Suppressor macrophage treated with lipopolysaccharide for 4 hours (primary cell): ENCODE results near the gene ADIPOQ.
A peak's percentile ranks its signal among the peaks of the same experiment; 100 is the strongest.
"Not testable (repeated sequence)": the region's sequence is repeated elsewhere in the genome, so short reads cannot be mapped to it uniquely, and the experiment has no call there.

Experiments used
- DNase-seq: peaks from one replicate; pipeline ENCODE4 v3.0.0-alpha.2; 2020

The ADIPOQ gene

DNA sequence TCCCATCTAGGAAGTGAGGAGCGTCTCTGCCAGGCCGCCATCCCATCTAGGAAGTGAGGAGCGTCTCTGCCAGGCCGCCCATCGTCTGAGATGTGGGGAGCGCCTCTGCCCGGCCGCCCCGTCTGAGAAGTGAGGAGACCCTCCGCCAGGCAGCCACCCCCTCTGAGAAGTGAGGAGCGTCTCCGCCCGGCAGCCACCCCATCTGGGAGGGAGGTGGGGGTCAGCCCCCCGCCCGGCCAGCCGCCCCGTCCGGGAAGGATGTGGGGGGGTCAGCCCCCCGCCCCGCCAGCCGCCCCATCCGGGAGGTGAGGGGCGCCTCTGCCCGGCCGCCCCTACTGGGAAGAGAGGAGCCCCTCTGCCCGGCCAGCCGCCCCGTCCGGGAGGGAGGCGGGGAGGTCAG lies 31.3 kb downstream of the ADIPOQ start:
- not testable (repeated sequence) for DNase-seq

- not testable (repeated sequence) for DNase-seq
Measured at GRCh38 chr3:186874216-186874615, 31.7 kb downstream of the ADIPOQ start.

- DNase-seq = not testable (repeated sequence)
Measured at GRCh38 chr3:186874841-186875240, 32.3 kb downstream of the ADIPOQ start.

DNA sequence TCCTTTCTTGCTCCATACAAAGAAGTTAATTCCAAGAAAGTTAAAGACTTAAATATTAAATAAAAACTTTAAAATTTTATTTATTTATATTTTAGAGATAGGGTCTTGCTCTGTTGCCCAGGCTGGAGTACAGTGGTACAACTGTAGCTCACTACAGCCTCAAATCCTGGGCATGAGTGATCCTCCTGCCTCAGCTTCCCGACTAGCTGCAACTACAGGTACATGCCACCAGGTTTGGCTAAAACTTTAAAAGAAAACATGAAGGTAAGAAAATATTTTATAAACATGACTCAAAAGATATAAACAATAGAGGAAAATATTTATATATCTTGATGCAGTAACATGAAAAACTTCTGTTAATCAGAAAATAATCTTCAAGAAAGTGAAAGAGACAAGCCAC lies 33.2 kb downstream of the ADIPOQ start:
- no peak for DNase-seq

DNA sequence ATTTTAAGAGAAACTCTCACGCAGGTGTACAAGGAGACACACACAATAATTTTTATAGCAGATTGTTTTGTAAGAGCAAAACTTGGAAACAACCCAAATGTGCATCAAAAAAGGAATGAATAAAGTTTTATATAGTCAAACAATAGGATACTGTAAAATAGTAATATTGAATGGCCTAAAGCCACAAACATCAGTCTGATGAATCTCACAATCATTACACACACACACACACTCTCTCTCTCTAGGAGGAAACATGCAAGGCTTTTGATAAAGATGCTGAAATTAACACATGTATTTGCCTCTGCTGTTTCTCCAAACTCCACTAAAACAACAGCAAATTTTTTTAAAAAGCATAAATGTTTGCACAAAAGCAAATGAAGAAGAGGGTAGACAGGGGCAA lies 37.3 kb downstream of the ADIPOQ start:
- no peak for DNase-seq

GRCh38 chr3:186880406-186880805 lies 37.9 kb downstream of the ADIPOQ start:
- DNase-seq = no peak

GRCh38 chr3:186882150-186882524 lies 39.6 kb downstream of the ADIPOQ start:
- DNase-seq = peak; percentile 73

DNA sequence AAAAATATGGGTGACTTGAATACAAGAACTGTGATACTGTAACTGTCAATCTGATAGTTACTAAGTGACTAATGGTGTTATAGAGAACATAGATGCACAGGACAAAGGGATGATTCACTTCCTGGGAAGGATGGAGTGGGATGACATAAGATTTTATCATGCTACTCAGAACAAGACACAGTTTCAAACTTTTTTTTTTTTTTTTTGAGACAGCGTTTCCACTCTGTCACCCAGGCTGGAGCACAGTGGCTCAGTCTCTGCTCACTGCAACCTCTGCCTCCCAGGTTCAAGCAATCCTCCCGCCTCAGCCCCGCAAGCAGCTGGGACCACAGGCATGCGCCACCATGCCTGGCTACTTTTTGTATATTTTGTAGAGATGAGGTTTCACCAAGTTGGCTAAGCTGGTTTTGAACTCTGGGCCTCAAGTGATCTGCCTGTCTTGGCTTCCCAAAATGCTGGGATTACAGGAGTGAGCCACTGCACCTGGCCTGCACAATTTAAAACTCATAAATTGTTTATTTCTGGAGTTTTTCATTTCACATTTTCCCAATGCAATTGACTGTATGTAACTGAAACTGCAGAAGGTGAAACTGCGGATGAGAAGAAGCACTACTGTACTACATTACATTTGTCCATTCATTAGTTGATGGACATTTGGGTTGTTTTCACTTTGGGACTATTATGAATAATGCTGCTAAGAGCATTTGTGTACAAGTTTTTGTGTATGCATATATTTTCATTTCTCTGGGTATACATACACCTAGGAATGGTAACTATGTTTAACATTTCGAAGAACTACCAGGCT lies 40.6 kb downstream of the ADIPOQ start:
- DNase-seq = peak; percentile 81

DNA sequence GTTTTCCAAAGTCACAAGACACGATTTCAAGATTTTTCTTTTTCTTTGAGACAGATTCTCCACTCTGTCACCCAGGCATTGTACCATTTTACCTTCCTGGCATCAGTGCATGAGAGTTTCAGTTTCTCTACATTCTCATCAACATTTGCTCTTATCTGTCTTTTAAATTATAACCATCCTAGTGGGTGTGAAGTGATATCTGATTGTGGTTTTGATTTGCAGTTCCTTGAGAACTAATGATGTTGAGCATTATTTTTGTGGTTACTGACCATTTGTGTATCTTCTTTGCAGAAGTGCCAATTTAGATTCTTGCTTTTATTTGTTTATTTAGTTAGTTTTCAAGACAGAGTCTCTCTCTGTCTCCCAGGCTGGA lies 41.2 kb downstream of the ADIPOQ start:
- DNase-seq = no peak

- not testable (repeated sequence) for DNase-seq
Measured at GRCh38 chr3:186884868-186885267, 42.4 kb downstream of the ADIPOQ start.

- DNase-seq = no peak
Measured at GRCh38 chr3:186886202-186886981, 43.9 kb downstream of the ADIPOQ start.

- not testable (repeated sequence) for DNase-seq
Measured at GRCh38 chr3:186887507-186887938, 45.0 kb downstream of the ADIPOQ start.

GRCh38 chr3:186888569-186888968 lies 46.1 kb downstream of the ADIPOQ start:
- DNase-seq = no peak

DNA sequence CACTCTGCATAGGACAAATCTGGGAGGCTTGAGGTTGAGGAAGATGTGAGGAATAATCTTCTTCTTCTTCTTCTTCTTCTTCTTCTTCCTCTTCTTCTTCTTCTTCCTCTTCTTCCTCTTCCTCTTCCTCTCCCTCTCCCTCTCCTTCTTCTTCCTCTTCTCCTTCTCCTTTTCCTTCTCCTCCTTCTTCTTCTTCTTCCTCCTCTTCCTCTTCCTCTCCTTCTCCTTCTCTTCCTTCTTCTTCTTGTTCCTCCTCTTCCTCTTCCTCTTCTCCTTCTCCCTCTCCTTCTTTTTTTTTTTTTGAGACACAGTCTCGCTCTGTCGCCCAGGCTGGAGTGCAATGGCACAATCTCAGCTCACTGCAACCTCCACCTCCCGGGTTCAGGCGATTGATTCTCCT lies 47.2 kb downstream of the ADIPOQ start:
- not testable (repeated sequence) for DNase-seq

DNA sequence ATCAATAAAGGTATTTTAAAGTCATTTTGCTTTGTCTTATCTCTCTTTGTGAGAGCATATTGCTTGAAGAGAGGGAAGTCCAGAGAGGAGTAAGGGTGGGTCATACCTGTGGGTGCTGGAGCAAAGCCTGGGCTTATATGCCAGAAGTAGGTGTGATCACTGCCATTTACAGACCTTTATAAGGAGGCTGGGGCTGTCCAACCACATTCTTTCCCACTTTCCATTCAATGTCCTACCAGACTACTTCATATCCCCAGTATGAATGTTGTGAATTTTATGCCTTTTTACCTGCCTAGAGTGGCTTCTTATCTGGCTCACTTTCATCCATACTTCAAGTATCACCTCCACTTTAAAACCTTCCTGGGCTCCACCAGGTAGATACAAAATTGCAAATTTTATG lies 48.4 kb downstream of the ADIPOQ start:
- no peak for DNase-seq

DNA sequence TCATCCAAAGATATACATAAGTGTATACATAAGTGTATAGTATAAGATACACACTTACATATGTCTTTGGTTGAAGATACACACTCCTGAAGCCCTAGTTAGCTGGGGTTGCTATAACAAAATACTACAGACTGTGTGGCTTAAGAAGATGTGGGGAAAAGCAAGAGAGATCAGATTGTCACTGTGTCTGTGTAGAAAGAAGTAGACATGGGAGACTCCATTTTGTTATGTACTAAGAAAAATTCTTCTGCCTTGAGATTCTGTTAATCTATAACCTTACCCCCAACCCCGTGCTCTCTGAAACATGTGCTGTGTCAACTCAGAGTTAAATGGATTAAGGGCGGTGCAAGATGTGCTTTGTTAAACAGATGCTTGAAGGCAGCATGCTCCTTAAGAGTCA lies 50.6 kb downstream of the ADIPOQ start:
- not testable (repeated sequence) for DNase-seq

- no peak for DNase-seq
Measured at GRCh38 chr3:186895406-186895805, 52.9 kb downstream of the ADIPOQ start.

- no peak for DNase-seq
Measured at GRCh38 chr3:186896006-186896405, 53.5 kb downstream of the ADIPOQ start.

DNA sequence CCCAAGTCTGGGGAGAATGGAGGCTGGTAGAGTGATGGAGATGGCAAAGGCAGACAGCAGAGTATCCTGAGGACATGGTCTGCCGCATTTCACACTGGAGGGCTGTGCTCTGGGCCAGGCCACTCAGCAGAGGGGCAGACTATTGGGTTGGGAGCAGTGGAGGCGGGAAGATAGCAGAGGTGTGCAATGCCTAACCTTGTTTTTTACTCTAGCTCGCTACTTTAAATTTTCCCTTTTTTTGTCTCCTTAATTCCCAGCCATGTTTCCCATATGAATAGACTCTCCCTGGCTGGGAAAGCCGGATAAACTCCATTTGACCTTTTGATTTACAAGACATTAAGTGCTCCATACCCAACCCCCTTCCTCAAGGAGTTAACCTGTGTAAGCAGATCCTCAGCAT lies 54.4 kb downstream of the ADIPOQ start:
- no peak for DNase-seq

DNA sequence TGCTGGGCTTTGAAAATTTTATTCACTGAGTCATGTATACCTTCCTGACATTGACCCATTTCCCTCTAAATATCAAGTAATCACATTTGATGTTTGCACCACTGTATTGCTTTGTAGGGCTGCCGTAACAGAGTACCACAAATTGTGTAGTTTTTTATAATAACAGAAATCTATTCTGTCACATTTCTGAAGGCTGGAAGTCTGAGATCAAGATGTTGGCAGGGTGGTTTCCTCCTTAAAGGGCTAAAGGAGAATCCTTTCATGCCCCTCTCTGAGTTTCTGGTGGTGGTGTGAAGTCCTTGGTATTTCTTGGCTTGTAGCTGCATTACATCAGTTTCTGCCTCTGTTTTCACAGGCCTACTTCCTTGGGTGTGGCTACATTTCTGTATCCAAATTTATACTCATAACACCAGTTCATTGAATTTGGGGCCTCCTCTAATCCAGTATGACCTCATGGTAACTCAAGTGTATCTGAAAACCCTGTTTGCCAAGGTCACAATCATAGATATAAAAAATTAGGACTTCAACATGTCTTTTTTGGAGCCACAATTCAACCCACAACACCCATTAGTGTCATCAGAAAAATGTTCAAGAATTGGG lies 58.7 kb downstream of the ADIPOQ start:
- DNase-seq = no peak

DNA sequence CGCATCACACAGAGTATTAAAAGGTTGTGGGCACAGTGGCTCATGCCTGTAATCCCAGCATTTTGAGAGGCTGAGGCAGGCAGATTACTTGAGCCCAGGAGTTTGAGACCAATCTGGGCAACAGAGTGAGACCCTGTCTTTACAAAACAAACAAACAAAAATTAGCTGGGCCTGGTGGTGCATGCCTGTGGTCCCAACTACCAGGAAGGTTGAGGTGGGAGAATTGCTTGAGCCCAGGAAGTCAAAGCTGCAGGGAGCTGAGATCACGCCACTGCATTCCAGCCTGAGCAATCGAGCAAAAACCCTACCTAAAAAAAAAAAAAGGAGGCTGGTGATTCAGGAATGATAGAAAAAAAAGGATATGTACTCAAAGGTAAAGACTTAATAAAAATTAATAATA lies 59.6 kb downstream of the ADIPOQ start:
- no peak for DNase-seq

- no peak for DNase-seq
Measured at GRCh38 chr3:186902713-186903112, 60.2 kb downstream of the ADIPOQ start.

DNA sequence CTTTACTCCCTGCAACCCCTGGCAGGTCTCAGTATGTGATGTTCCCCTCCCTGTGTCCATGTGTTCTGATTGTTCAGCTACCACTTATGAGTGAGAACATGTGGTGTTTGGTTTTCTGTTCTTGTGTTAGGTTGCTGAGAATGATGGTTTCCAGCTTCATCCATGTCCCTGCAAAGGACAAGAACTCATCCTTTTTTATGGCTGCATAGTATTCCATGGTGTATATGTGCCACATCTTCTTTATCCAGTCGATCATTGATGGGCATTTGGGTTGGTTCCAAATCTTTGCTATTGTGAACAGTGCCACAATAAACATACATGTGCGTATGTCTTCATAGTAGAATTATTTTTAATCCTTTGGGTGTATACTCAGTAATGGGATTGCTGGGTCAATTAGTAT lies 61.2 kb downstream of the ADIPOQ start:
- DNase-seq = not testable (repeated sequence)

DNA sequence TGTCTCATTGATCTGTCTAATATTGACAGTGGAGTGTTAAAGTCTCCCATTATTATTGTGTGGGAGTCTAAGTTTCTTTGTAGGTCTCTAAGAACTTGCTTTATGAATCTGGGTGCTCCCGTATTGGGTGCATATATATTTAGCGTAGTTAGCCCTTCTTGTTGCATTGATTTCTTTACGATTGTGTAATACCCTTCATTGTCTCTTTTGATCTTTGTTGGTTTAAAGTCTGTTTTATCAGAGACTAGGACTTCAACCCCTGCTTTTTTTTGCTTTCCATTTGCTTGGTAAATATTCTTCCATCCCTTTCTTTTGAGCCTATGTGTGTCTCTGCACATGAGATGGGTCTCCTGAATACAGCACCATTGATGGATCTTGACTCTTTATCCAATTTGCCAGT lies 64.6 kb downstream of the ADIPOQ start:
- not testable (repeated sequence) for DNase-seq
